CD14-positive monocyte (primary cell): ENCODE measurements around the gene MDFI. TPM values are rescaled to one million over a fixed set of nuclear protein-coding genes. Genes with fewer than 3 reads are reported as not detected.

Experiments used
- DNase-seq, 3 donors: peaks; one replicate each; pipeline ENCODE4 v3.0.0-alpha.2; 2011 to 2022
- H2AFZ ChIP-seq: 2 replicates; pipeline ENCODE4 v1.6.0; 2012; ENCODE audit warnings: mild to moderate bottlenecking, low read depth, low read length, inconsistent platforms; ENCODE audit not compliant: insufficient read depth, poor library complexity, severe bottlenecking
- H3K27ac ChIP-seq, 2 donors: 1 replicate in 1 of 2; 2 replicates in 1 of 2; pipeline ENCODE4 v1.5.1; 2012 to 2013; ENCODE audit warnings: low read length in 2 of 2, control low read depth in 1 of 2, inconsistent platforms in 1 of 2, low read depth in 1 of 2, mild to moderate bottlenecking in 1 of 2
- H3K27me3 ChIP-seq, 2 donors: one replicate each; pipeline versions ENCODE4 v1.6.0 to v1.6.1; 2011 to 2013; ENCODE audit warnings: low read length in 2 of 2; ENCODE audit not compliant: control insufficient read depth in 2 of 2, insufficient read depth in 2 of 2
- H3K36me3 ChIP-seq, 2 donors: replicated peaks in 1 of 2; 1 replicate in 1 of 2; 2 replicates in 1 of 2; pipeline versions ENCODE4 v1.5.1 to v1.6.1; 2012 to 2013; ENCODE audit warnings: low read length in 2 of 2, control low read depth in 1 of 2, inconsistent platforms in 1 of 2, mild to moderate bottlenecking in 1 of 2; ENCODE audit not compliant: insufficient read depth in 2 of 2, control insufficient read depth in 1 of 2
- H3K4me1 ChIP-seq, 2 donors: 1 replicate in 1 of 2; 2 replicates in 1 of 2; pipeline versions ENCODE4 v1.5.1 to v1.6.1; 2012 to 2013; ENCODE audit warnings: low read length in 2 of 2, control low read depth in 1 of 2, inconsistent platforms in 1 of 2, mild to moderate bottlenecking in 1 of 2, moderate library complexity in 1 of 2; ENCODE audit not compliant: insufficient read depth in 2 of 2, control insufficient read depth in 1 of 2
- H3K4me2 ChIP-seq: replicated peaks from 2 replicates; pipeline ENCODE3; 2012; ENCODE audit warnings: low read length, moderate library complexity, mild to moderate bottlenecking; ENCODE audit not compliant: poor library complexity, severe bottlenecking; ENCODE audit errors: extremely low read depth
- H3K4me3 ChIP-seq, 3 experiments: fragments of 200-600 bp in 1 of 3; sonication (generic) in 1 of 3; replicated peaks in 1 of 3; 1 replicate in 2 of 3; 2 replicates in 1 of 3; pipeline ENCODE4 v1.5.1; 2011 to 2013; ENCODE audit warnings: low read length in 3 of 3, mild to moderate bottlenecking in 3 of 3, control low read depth in 2 of 3, low read depth in 2 of 3, inconsistent platforms in 1 of 3, moderate library complexity in 1 of 3
- H3K79me2 ChIP-seq: 2 replicates; pipeline ENCODE4 v1.6.0; 2012; ENCODE audit warnings: mild to moderate bottlenecking, control low read depth, inconsistent platforms, low read length, moderate library complexity; ENCODE audit not compliant: insufficient read depth
- H3K9ac ChIP-seq: 2 replicates; pipeline ENCODE4 v1.6.0; 2017; ENCODE audit warnings: low read length, mild to moderate bottlenecking; ENCODE audit not compliant: insufficient read depth, poor library complexity, severe bottlenecking
- H3K9me3 ChIP-seq, 2 donors: replicated peaks in 1 of 2; 1 replicate in 1 of 2; 2 replicates in 1 of 2; pipeline versions ENCODE4 v1.5.1 to v1.6.1; 2012 to 2013; ENCODE audit warnings: low read length in 2 of 2, control low read depth in 1 of 2; ENCODE audit not compliant: control insufficient read depth in 1 of 2, insufficient read depth in 1 of 2
- H4K20me1 ChIP-seq: 2 replicates; pipeline ENCODE4 v1.6.0; 2012; ENCODE audit warnings: mild to moderate bottlenecking, low read length, control low read depth, moderate library complexity; ENCODE audit not compliant: insufficient read depth
- H3K27ac Mint-ChIP-seq, 7 donors: one replicate each; pipeline ENCODE4 v1.8.0; 2020; ENCODE audit warnings: mild to moderate bottlenecking in 7 of 7, mixed read lengths in 7 of 7, moderate library complexity in 6 of 7, inconsistent platforms in 2 of 7
- H3K27me3 Mint-ChIP-seq, 3 donors: one replicate each; pipeline ENCODE4 v1.8.0; 2021 to 2022; ENCODE audit warnings: low read depth in 3 of 3, mild to moderate bottlenecking in 3 of 3, mixed read lengths in 3 of 3, moderate library complexity in 3 of 3, inconsistent platforms in 1 of 3
- H3K36me3 Mint-ChIP-seq, 2 donors: one replicate each; pipeline ENCODE4 v1.8.0; 2020; ENCODE audit warnings: mixed read lengths in 2 of 2, inconsistent platforms in 1 of 2, mild to moderate bottlenecking in 1 of 2
- H3K4me1 Mint-ChIP-seq: one replicate; pipeline ENCODE4 v1.8.0; 2020; ENCODE audit warnings: mild to moderate bottlenecking, mixed read lengths
- H3K4me3 Mint-ChIP-seq, 2 donors: one replicate each; pipeline ENCODE4 v1.8.0; 2020; ENCODE audit warnings: mild to moderate bottlenecking in 2 of 2, mixed read lengths in 2 of 2, moderate library complexity in 1 of 2
- H3K9me3 Mint-ChIP-seq, 7 donors: one replicate each; pipeline ENCODE4 v1.8.0; 2020 to 2022; ENCODE audit warnings: mixed read lengths in 7 of 7, mild to moderate bottlenecking in 6 of 7, moderate library complexity in 6 of 7, inconsistent platforms in 2 of 7
- WGBS: methylation state at CpG from one replicate; pipeline ENCODE4 v1.1.5; 2013; ENCODE audit warnings: missing lambda C conversion rate; ENCODE audit not compliant: insufficient coverage; 5-methylcytosine and 5-hydroxymethylcytosine counted together
- intact Hi-C, 2 donors: fragments of 100-400 bp; cut with micrococcal nuclease; formaldehyde crosslinking; loops; one replicate each; pipeline versions ENCODE4 v1.15.0 to v1.15.1; 2023
- polyA plus RNA-seq, 3 donors: library from polyadenylated mRNA; depleted of rRNA in 1 of 3; unstranded in 2 of 3; stranded (reverse) in 1 of 3; fragments of 300-500 nt in 2 of 3; fragments of >200 nt in 1 of 3; fragmentation: Illumina TruSeq in 2 of 3; gene quantifications; 1 replicate in 2 of 3; 2 replicates in 1 of 3; pipeline ENCODE4 v1.2.3, GENCODE V29; 2012 to 2021
- TF ChIP-seq, protein P1 (sequence below): fragments of 200-600 bp; IDR thresholded peaks from one replicate; pipeline ENCODE4 v1.8.0; 2022; ENCODE audit warnings: antibody characterized with exemption, mild to moderate bottlenecking

MDFI gene
- polyA plus RNA-seq, 3 donors = not detected

- no peak overlapping the region for H3K9ac ChIP-seq
- H3K36me3 ChIP-seq = no peaks in the 10 kb centered on the region
- intact Hi-C loops = no loop called here
- peaks cover 0 to 4% of the 10 kb centered on the region in 2 donors for H3K27me3 ChIP-seq
- no peak overlapping the region for H3K4me3 ChIP-seq
- no peaks in the 10 kb centered on the region for H4K20me1 ChIP-seq
- H2AFZ ChIP-seq = no peak overlapping the region
- H3K36me3 Mint-ChIP-seq = no peaks in the 10 kb centered on the region
- no peaks in the 10 kb centered on the region for H3K4me1 ChIP-seq
- no peaks in the 10 kb centered on the region for H3K79me2 ChIP-seq
- peak overlapping the region in 1 of 7 donors; percentile 58 for H3K27ac Mint-ChIP-seq
- TF ChIP-seq, protein P1, sequence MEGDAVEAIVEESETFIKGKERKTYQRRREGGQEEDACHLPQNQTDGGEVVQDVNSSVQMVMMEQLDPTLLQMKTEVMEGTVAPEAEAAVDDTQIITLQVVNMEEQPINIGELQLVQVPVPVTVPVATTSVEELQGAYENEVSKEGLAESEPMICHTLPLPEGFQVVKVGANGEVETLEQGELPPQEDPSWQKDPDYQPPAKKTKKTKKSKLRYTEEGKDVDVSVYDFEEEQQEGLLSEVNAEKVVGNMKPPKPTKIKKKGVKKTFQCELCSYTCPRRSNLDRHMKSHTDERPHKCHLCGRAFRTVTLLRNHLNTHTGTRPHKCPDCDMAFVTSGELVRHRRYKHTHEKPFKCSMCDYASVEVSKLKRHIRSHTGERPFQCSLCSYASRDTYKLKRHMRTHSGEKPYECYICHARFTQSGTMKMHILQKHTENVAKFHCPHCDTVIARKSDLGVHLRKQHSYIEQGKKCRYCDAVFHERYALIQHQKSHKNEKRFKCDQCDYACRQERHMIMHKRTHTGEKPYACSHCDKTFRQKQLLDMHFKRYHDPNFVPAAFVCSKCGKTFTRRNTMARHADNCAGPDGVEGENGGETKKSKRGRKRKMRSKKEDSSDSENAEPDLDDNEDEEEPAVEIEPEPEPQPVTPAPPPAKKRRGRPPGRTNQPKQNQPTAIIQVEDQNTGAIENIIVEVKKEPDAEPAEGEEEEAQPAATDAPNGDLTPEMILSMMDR = no peak
- H3K9me3 Mint-ChIP-seq = no peaks in the 10 kb centered on the region
- H3K9me3 ChIP-seq = no peaks in the 10 kb centered on the region
- H3K4me1 Mint-ChIP-seq = peaks cover 3% of the 10 kb centered on the region
- DNase-seq = no peak
- no peak overlapping the region for H3K4me2 ChIP-seq
- no peak overlapping the region for H3K27ac ChIP-seq
- H3K4me3 Mint-ChIP-seq = no peak overlapping the region
- H3K27me3 Mint-ChIP-seq = peaks cover 5 to 24% (median 11%) of the 10 kb centered on the region in 3 donors
- 63% methylated on average over 6 of the region's 12 CpGs for WGBS
Observed at GRCh38 chr6:41655646-41656001, 17.4 kb downstream of the MDFI start.

DNA sequence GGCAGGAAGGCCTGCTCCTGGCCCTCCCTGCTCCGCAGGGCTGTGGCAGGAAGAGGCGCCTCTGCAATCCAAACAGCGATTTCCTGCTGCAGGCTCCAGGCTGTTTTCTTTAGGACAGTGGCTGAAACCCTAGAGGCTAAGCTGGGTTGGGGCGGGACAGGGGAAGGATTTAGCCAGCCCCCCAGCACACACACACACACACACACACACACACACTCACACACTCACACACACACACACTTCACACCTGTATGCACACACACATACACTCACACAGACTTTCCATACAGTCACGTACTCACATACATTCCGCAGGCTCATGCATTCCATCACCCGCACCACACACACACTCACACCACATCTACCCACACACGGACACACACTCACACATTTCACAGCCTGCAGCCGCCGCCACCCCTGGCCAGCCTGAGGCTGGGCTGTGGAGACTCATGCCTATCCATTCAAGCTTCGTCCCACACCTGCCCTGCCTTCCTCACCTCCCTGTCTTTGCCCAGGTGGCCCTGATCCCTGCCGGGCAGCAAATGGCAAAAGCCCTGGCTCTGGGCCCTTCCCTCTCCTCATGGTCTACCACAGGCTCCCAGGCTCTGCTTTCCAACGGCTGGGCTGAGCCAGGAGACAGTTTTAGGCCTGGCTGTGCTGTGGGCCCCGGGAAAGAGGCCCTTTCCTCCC, 17.9 kb downstream of the MDFI start:
- WGBS = 50% methylated on average over 11 of the region's 14 CpGs
- H2AFZ ChIP-seq = no peak overlapping the region
- H3K4me2 ChIP-seq = no peak overlapping the region
- no peak for DNase-seq
- no peak overlapping the region for H3K27ac ChIP-seq
- no peak overlapping the region for H3K4me3 ChIP-seq
- peaks cover 5 to 26% (median 12%) of the 10 kb centered on the region in 3 donors for H3K27me3 Mint-ChIP-seq
- peak overlapping the region in 2 of 7 donors; percentile 5 to 58 for H3K27ac Mint-ChIP-seq
- no peaks in the 10 kb centered on the region for H3K9me3 Mint-ChIP-seq
- H3K4me3 Mint-ChIP-seq = no peak overlapping the region
- H3K9me3 ChIP-seq = no peaks in the 10 kb centered on the region
- H3K36me3 ChIP-seq = no peaks in the 10 kb centered on the region
- TF ChIP-seq, protein P1 = no peak
- H3K36me3 Mint-ChIP-seq = no peaks in the 10 kb centered on the region
- no peaks in the 10 kb centered on the region for H3K79me2 ChIP-seq
- no peaks in the 10 kb centered on the region for H4K20me1 ChIP-seq
- peaks cover 0 to 4% of the 10 kb centered on the region in 2 donors for H3K27me3 ChIP-seq
- H3K9ac ChIP-seq = no peak overlapping the region
- intact Hi-C loops = no loop called here
- H3K4me1 Mint-ChIP-seq = peaks cover 3% of the 10 kb centered on the region
- H3K4me1 ChIP-seq = no peaks in the 10 kb centered on the region
